A673 (cell line): ENCODE results near the gene PIK3CD.

ENCODE experiments used
- CTCF ChIP-seq: fragments of 300-800, 200-600 bp; sonication (generic); conservative IDR thresholded peaks from 2 replicates; pipeline ENCODE4 v1.5.1; 2017; ENCODE audit warnings: low read depth, mild to moderate bottlenecking, antibody characterized with exemption, low read length, moderate library complexity, mixed read lengths
- EZH2 ChIP-seq: fragments of 200-600 bp; sonication (generic); IDR thresholded peaks from 2 replicates; pipeline ENCODE4 v1.6.1; 2017; ENCODE audit warnings: borderline replicate concordance, low read depth, mild to moderate bottlenecking, mixed read lengths, antibody characterized with exemption, low read length; ENCODE audit not compliant: poor library complexity, severe bottlenecking

GRCh38 chr1:9755441-9755995 is 104.0 kb downstream of the PIK3CD start:
- no peak for TF ChIP-seq CTCF
- TF ChIP-seq EZH2 = no peak
